GM11168 (cell line): ENCODE results near the gene INAFM1.
"Not testable (repeated sequence)": the region's sequence is repeated elsewhere in the genome, so short reads cannot be mapped to it uniquely, and the experiment has no call there.

ENCODE experiments used
- in situ Hi-C: fragments of 300-500 bp; cut with MboI; formaldehyde crosslinking; loops from one replicate; pipeline ENCODE4 v1.12.0; 2022; ENCODE audit warnings: low sequenced_read_pairs; ENCODE audit not compliant: unreplicated experiment

INAFM1 gene

GRCh38 chr19:47240996-47241918 is 33.4 kb upstream of the INAFM1 start:
- in situ Hi-C loops: no loop called here

- in situ Hi-C loops: no loop called here
Measured at GRCh38 chr19:47241919-47242577, 32.6 kb upstream of the INAFM1 start.

GRCh38 chr19:47243364-47243775 is 31.3 kb upstream of the INAFM1 start:
- in situ Hi-C loops: no loop called here

GRCh38 chr19:47243776-47244547 is 30.7 kb upstream of the INAFM1 start:
- in situ Hi-C loops: no loop called here

GRCh38 chr19:47247308-47247990 is 27.2 kb upstream of the INAFM1 start:
- in situ Hi-C loops: loop anchor here (5.0 kb wide), 1 partner anchor 95 kb away; no protein-coding TSS in a partner anchor

- in situ Hi-C loops: not testable (repeated sequence)
Measured at GRCh38 chr19:47253016-47253415, 21.7 kb upstream of the INAFM1 start.

- in situ Hi-C loops: no loop called here
Measured at GRCh38 chr19:47253467-47253881, 21.2 kb upstream of the INAFM1 start.

- in situ Hi-C loops: no loop called here
Measured at GRCh38 chr19:47253970-47254369, 20.7 kb upstream of the INAFM1 start.

GRCh38 chr19:47255879-47256692 is 18.6 kb upstream of the INAFM1 start, which contains the start of gene CCDC9:
Gene CCDC9 (plus strand): TSS chr19:47256525. CDS start chr19:47258401, 1,876 bp downstream.
- in situ Hi-C loops: no loop called here

GRCh38 chr19:47256693-47257410 is 17.8 kb upstream of the INAFM1 start:
- in situ Hi-C loops: no loop called here

- in situ Hi-C loops: no loop called here
Measured at GRCh38 chr19:47257411-47258169, 17.1 kb upstream of the INAFM1 start.

- in situ Hi-C loops: no loop called here
Measured at GRCh38 chr19:47258434-47258833, 16.3 kb upstream of the INAFM1 start.

- in situ Hi-C loops: no loop called here
Measured at GRCh38 chr19:47258895-47259555, 15.7 kb upstream of the INAFM1 start.

- in situ Hi-C loops: no loop called here
Measured at GRCh38 chr19:47260476-47260875, 14.2 kb upstream of the INAFM1 start.

GRCh38 chr19:47261946-47262793 is 12.5 kb upstream of the INAFM1 start:
- in situ Hi-C loops: not testable (repeated sequence)

GRCh38 chr19:47264629-47265028 is 10.1 kb upstream of the INAFM1 start:
- in situ Hi-C loops: no loop called here
